Mesothelial cell of epicardium (in vitro differentiated cells): Measurements from ENCODE around the gene SDHAF2. TPM values are rescaled to one million over a fixed set of nuclear protein-coding genes. Genes with fewer than 3 reads are reported as not detected.

Experiments used
- DNase-seq, 2 experiments: peaks; one replicate each; pipeline ENCODE4 v3.0.0; 2021; ENCODE audit warnings: low spot score in 2 of 2; ENCODE audit not compliant: unreplicated experiment in 2 of 2
- H3K27ac Mint-ChIP-seq: 2 replicates; pipeline ENCODE4 v1.8.0; 2021; ENCODE audit warnings: mixed read lengths
- H3K27me3 Mint-ChIP-seq: 2 replicates; pipeline ENCODE4 v1.8.0; 2021; ENCODE audit warnings: low read depth, mixed read lengths
- H3K36me3 Mint-ChIP-seq: 2 replicates; pipeline ENCODE4 v1.8.0; 2021; ENCODE audit warnings: mixed read lengths
- H3K4me1 Mint-ChIP-seq: 2 replicates; pipeline ENCODE4 v1.8.0; 2021; ENCODE audit warnings: mixed read lengths
- H3K4me3 Mint-ChIP-seq: 2 replicates; pipeline ENCODE4 v1.8.0; 2021; ENCODE audit warnings: mild to moderate bottlenecking, moderate library complexity, mixed read lengths
- H3K9me3 Mint-ChIP-seq: 2 replicates; pipeline ENCODE4 v1.8.0; 2021; ENCODE audit warnings: mixed read lengths
- total RNA-seq: library from RNA; stranded (reverse); gene quantifications from 3 replicates; pipeline ENCODE4 v1.2.1, GENCODE V29; 2021
- TF ChIP-seq, protein P1 (sequence below): fragments of 200-600 bp; sonication (generic); IDR thresholded peaks from one replicate; pipeline ENCODE4 v1.5.0; 2021; ENCODE audit warnings: antibody characterized with exemption; ENCODE audit not compliant: unreplicated experiment

SDHAF2 gene
- total RNA-seq, 1 donor from 2014 or later: 36.1 TPM

- H3K4me3 Mint-ChIP-seq: no peak overlapping the region
- no peak for DNase-seq
- TF ChIP-seq, protein P1, sequence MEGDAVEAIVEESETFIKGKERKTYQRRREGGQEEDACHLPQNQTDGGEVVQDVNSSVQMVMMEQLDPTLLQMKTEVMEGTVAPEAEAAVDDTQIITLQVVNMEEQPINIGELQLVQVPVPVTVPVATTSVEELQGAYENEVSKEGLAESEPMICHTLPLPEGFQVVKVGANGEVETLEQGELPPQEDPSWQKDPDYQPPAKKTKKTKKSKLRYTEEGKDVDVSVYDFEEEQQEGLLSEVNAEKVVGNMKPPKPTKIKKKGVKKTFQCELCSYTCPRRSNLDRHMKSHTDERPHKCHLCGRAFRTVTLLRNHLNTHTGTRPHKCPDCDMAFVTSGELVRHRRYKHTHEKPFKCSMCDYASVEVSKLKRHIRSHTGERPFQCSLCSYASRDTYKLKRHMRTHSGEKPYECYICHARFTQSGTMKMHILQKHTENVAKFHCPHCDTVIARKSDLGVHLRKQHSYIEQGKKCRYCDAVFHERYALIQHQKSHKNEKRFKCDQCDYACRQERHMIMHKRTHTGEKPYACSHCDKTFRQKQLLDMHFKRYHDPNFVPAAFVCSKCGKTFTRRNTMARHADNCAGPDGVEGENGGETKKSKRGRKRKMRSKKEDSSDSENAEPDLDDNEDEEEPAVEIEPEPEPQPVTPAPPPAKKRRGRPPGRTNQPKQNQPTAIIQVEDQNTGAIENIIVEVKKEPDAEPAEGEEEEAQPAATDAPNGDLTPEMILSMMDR: no peak
- no peaks in the 10 kb centered on the region for H3K9me3 Mint-ChIP-seq
- no peaks in the 10 kb centered on the region for H3K4me1 Mint-ChIP-seq
- H3K36me3 Mint-ChIP-seq: peaks cover 23% of the 10 kb centered on the region
- no peak overlapping the region for H3K27ac Mint-ChIP-seq
- no peaks in the 10 kb centered on the region for H3K27me3 Mint-ChIP-seq
These were observed 23.9 kb upstream of the SDHAF2 start for GRCh38 chr11:61406067-61406466.

DNA sequence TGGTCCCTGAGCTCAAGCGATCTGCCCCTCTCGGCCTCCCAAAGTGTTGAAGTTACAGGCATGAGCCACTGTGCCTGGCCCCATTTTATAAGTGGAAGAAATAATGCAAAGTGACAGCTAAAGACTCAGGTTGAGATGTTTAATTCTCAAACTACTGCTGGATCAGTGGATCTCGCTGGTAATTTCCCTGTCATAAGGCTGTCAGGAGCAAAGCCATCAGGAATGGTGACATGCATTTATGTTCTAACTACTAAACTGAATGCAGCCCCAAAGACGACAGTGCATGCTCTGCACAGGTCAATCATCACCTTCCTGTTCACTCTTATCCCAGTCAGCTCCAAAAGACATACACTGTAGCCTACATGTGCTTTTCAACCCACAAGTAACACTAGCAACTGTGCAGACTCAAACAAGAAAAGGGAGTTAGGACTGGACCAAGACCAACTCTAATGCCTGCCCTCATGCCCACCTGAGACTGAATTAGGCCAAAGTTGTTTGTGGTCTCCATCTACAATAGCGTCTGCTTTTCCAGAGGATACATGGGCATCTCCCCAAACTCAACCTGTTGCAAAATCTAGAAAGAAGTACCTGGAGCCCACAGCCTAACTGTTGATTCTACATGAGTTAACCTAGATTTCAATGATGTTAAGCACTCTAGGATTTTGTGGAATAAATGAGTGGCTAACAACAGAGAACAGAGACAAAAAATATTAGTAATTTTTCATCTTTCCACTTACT, 22.8 kb upstream of the SDHAF2 start:
- TF ChIP-seq, protein P1: no peak
- H3K4me1 Mint-ChIP-seq: no peaks in the 10 kb centered on the region
- H3K4me3 Mint-ChIP-seq: no peak overlapping the region
- no peak overlapping the region for H3K27ac Mint-ChIP-seq
- DNase-seq: no peak
- H3K27me3 Mint-ChIP-seq: no peaks in the 10 kb centered on the region
- peaks cover 32% of the 10 kb centered on the region for H3K36me3 Mint-ChIP-seq
- no peaks in the 10 kb centered on the region for H3K9me3 Mint-ChIP-seq

DNA sequence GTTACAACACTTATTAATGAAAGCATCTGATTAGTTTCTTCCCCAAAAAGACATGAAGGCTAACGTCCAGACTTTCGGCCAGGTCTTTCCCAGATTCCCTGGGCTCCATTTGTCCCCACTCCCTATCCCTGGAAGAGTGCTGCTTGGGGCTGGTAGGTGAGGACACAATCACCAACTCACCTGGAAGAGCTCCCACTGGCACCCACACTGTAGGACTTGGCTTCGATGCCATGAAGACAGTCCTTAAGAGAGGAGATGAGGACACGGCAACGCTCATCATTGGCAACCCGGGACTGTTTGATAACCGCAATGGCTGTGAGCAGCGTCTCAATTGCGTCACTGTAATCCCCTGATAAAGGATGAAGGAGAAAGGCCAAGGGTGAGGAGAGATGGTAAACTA, 18.3 kb upstream of the SDHAF2 start:
- no peak overlapping the region for H3K4me3 Mint-ChIP-seq
- H3K27ac Mint-ChIP-seq: no peak overlapping the region
- DNase-seq: no peak
- no peaks in the 10 kb centered on the region for H3K4me1 Mint-ChIP-seq
- H3K27me3 Mint-ChIP-seq: no peaks in the 10 kb centered on the region
- TF ChIP-seq, protein P1: no peak
- peaks cover 48% of the 10 kb centered on the region for H3K36me3 Mint-ChIP-seq
- no peaks in the 10 kb centered on the region for H3K9me3 Mint-ChIP-seq

DNA sequence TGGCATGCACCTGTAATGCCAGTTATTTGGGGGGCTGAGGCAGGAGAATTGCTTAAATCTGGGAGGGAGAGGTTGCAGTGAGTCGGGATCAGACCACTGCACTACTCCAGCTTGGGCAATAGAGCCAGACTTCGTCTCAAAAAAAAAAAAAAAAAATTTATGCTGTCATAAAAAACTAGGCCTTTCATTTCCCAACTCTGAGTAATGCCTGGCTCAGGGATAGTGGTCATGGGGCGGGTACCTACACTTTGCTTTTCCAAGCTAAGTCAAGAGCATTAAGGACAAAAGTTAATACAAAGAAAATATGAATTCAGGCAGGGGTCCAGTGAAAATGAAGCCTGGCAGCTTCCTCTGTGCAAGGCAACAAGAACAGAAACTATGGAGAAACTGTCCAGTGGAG, 16.4 kb upstream of the SDHAF2 start:
- no peaks in the 10 kb centered on the region for H3K4me1 Mint-ChIP-seq
- no peaks in the 10 kb centered on the region for H3K9me3 Mint-ChIP-seq
- TF ChIP-seq, protein P1: no peak
- no peak overlapping the region for H3K4me3 Mint-ChIP-seq
- no peaks in the 10 kb centered on the region for H3K27me3 Mint-ChIP-seq
- peaks cover 52% of the 10 kb centered on the region for H3K36me3 Mint-ChIP-seq
- no peak overlapping the region for H3K27ac Mint-ChIP-seq
- DNase-seq: no peak

DNA sequence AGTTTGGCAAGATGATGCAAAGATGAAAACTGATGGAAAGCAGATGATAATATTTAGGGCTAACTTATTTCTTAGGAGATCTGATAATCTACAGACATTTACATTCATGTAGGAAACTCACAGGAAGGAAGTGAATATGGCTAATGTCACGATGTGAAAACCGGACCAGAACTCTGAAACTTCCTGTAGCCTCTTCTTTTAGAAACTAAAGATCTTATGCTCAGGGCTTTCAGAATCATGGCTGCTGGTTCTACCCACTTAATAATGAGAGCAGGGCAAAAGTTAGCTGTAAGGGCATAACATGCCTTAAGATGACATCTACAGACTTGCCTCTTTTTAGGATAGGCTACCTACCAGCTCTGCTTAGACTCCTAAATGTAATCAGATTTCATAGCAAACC, 15.4 kb upstream of the SDHAF2 start:
- DNase-seq: no peak
- TF ChIP-seq, protein P1: no peak
- H3K4me3 Mint-ChIP-seq: no peak overlapping the region
- H3K4me1 Mint-ChIP-seq: no peaks in the 10 kb centered on the region
- no peak overlapping the region for H3K27ac Mint-ChIP-seq
- no peaks in the 10 kb centered on the region for H3K9me3 Mint-ChIP-seq
- H3K36me3 Mint-ChIP-seq: peaks cover 49% of the 10 kb centered on the region
- H3K27me3 Mint-ChIP-seq: no peaks in the 10 kb centered on the region
